ENCODE results near the gene MYPOP. TPM values are rescaled to one million over a fixed set of nuclear protein-coding genes. Genes with fewer than 3 reads are reported as not detected.

The MYPOP gene
- total RNA-seq, 1 experiment from 2014 or later = 5.4 TPM

- BruUV-seq (replicated peaks) = no TSS peak
- H4K20me1 ChIP-seq (ENCODE audit: low read length) = no peaks in the 10 kb centered on the region
- no peaks in the 10 kb centered on the region for H3K79me2 ChIP-seq (ENCODE audit: low read length)
- H3K4me1 ChIP-seq (ENCODE audit: insufficient read depth, low read length) = no peaks in the 10 kb centered on the region
- CTCF ChIA-PET = no interaction called here
- intact Hi-C loops (cut with micrococcal nuclease) = no loop called here
- H3F3A ChIP-seq (ENCODE audit: low read length, unreplicated experiment) = no peaks in the 10 kb centered on the region
- no peak within 1 kb of the TSS for H3K27ac ChIP-seq (ENCODE audit: low read length)
- H3K9ac ChIP-seq (ENCODE audit: low read length) = no peak within 1 kb of the TSS
- H3K36me3 ChIP-seq (ENCODE audit: low read depth, low read length) = no peaks in the 10 kb centered on the region
- DNase-seq (peak; percentile 13), ATAC-seq (no peak)
- no peaks in the 10 kb centered on the region for H3K27me3 ChIP-seq (ENCODE audit: low read length)
- H3K4me2 ChIP-seq (ENCODE audit: low read length) = no peak within 1 kb of the TSS
- POLR2A ChIA-PET (ENCODE audit: unreplicated experiment) = no interaction called here
- H3K4me3 ChIP-seq (ENCODE audit: low read length) = no peak within 1 kb of the TSS
- no peaks in the 10 kb centered on the region for H3K9me3 ChIP-seq (ENCODE audit: low read length)
- no peak within 1 kb of the TSS for H2AFZ ChIP-seq (ENCODE audit: low read length)
- TF ChIP-seq EZH2phosphoT487 (IDR thresholded peaks at IDR 0.05; ENCODE audit: borderline replicate concordance, low read length) (no peak), CTCF (conservative IDR thresholded peaks at IDR 0.05; ENCODE audit: low read depth, low read length) (peak; percentile 28; the same call in 1 of the 2 replicates), EZH2 (IDR thresholded peaks at IDR 0.05; ENCODE audit: low read length, unreplicated experiment) (no peak)
- no peaks in the 10 kb centered on the region for H3K9me2 ChIP-seq (replicated peaks; ENCODE audit: low read length)
Measured at GRCh38 chr19:45913874-45914830, 11.7 kb upstream of the MYPOP start, which contains the start of gene NANOS2. TSS of gene NANOS2 (minus strand) at chr19:45914778. CDS start at chr19:45914693, 85 bp downstream.

GRCh38 chr19:45911291-45911690, 8.9 kb upstream of the MYPOP start:
- Histone ChIP-seq H3K9me2 (replicated peaks; ENCODE audit: low read length) (no peaks in the 10 kb centered on the region), H2AFZ (ENCODE audit: low read length) (no peak overlapping the region), H3K9me3 (ENCODE audit: low read length) (no peaks in the 10 kb centered on the region), H3K27ac (ENCODE audit: low read length) (no peak overlapping the region), H3K4me3 (ENCODE audit: low read length) (no peak overlapping the region), H3K27me3 (ENCODE audit: low read length) (no peaks in the 10 kb centered on the region), H4K20me1 (ENCODE audit: low read length) (no peaks in the 10 kb centered on the region), H3K4me2 (ENCODE audit: low read length) (no peak overlapping the region), H3K9ac (ENCODE audit: low read length) (no peak overlapping the region), H3K4me1 (ENCODE audit: insufficient read depth, low read length) (peaks cover 4% of the 10 kb centered on the region), H3K36me3 (ENCODE audit: low read depth, low read length) (no peaks in the 10 kb centered on the region), H3K79me2 (ENCODE audit: low read length) (no peaks in the 10 kb centered on the region), H3F3A (ENCODE audit: low read length, unreplicated experiment) (no peaks in the 10 kb centered on the region)
- POLR2A ChIA-PET (ENCODE audit: unreplicated experiment) = no interaction called here
- no peak for ATAC-seq
- CTCF ChIA-PET = no interaction called here
- TF ChIP-seq CTCF (conservative IDR thresholded peaks at IDR 0.05; ENCODE audit: low read depth, low read length) = no peak
- TF ChIP-seq EZH2phosphoT487 (IDR thresholded peaks at IDR 0.05; ENCODE audit: borderline replicate concordance, low read length) = no peak
- no peak for TF ChIP-seq EZH2 (IDR thresholded peaks at IDR 0.05; ENCODE audit: low read length, unreplicated experiment)
- intact Hi-C loops (cut with micrococcal nuclease) = no loop called here
- DNase-seq = no peak
- no TSS peak for BruUV-seq (replicated peaks)

- Histone ChIP-seq H3K27me3 (ENCODE audit: low read length) (no peaks in the 10 kb centered on the region), H3K9ac (ENCODE audit: low read length) (no peak overlapping the region), H3K4me2 (ENCODE audit: low read length) (no peak overlapping the region), H3K4me3 (ENCODE audit: low read length) (no peak overlapping the region), H2AFZ (ENCODE audit: low read length) (no peak overlapping the region), H3K36me3 (ENCODE audit: low read depth, low read length) (no peaks in the 10 kb centered on the region), H4K20me1 (ENCODE audit: low read length) (no peaks in the 10 kb centered on the region), H3K79me2 (ENCODE audit: low read length) (no peaks in the 10 kb centered on the region), H3K4me1 (ENCODE audit: insufficient read depth, low read length) (peaks cover 4% of the 10 kb centered on the region), H3F3A (ENCODE audit: low read length, unreplicated experiment) (no peaks in the 10 kb centered on the region), H3K27ac (ENCODE audit: low read length) (no peak overlapping the region), H3K9me3 (ENCODE audit: low read length) (no peaks in the 10 kb centered on the region), H3K9me2 (replicated peaks; ENCODE audit: low read length) (no peaks in the 10 kb centered on the region)
- TF ChIP-seq EZH2phosphoT487 (IDR thresholded peaks at IDR 0.05; ENCODE audit: borderline replicate concordance, low read length) (no peak), EZH2 (IDR thresholded peaks at IDR 0.05; ENCODE audit: low read length, unreplicated experiment) (no peak), CTCF (conservative IDR thresholded peaks at IDR 0.05; ENCODE audit: low read depth, low read length) (no peak)
- ChIA-PET CTCF (no interaction called here), POLR2A (ENCODE audit: unreplicated experiment) (interaction anchor here (0.7 kb wide), 1 partner anchor 442 kb away, joined by 3 read pairs; no protein-coding TSS in a partner anchor)
- DNase-seq = no peak
- no TSS peak for BruUV-seq (replicated peaks)
- intact Hi-C loops (cut with micrococcal nuclease) = no loop called here
- ATAC-seq = no peak
Measured at GRCh38 chr19:45908956-45909355, 6.5 kb upstream of the MYPOP start.
